Muscle of back (tissue), 13 donors: Measurements from ENCODE around the gene MIR17HG. TPM values are rescaled to one million over a fixed set of nuclear protein-coding genes. Genes with fewer than 3 reads are reported as not detected.
"Not testable (repeated sequence)": the region's sequence is repeated elsewhere in the genome, so short reads cannot be mapped to it uniquely, and the experiment has no call there.

Source experiments
- DNase-seq, 3 donors: peaks; one replicate each; pipeline versions ENCODE4 v3.0.0 to v3.0.0-alpha.2; 2013
- long read RNA-seq, 9 donors: transcript quantifications; one replicate each; lab custom pipeline, GENCODE V29; 2026
- polyA plus RNA-seq, 10 donors: library from polyadenylated mRNA; unstranded; fragments of 120-200 nt; gene quantifications; one replicate each; pipeline ENCODE4 v1.2.1, GENCODE V29; 2013; ENCODE audit not compliant: insufficient read length in 10 of 10

MIR17HG gene
- polyA plus RNA-seq: 1 to 10 TPM; 1.5 to 5.6 (median 3.0) TPM
- long read RNA-seq, donor 1: 0 reads
- long read RNA-seq, donor 2: 0 reads
- long read RNA-seq, donor 3: 0 reads
- long read RNA-seq, donor 4: 0 reads
- long read RNA-seq, donor 5: 0 reads
- long read RNA-seq, donor 6: 0 reads
- long read RNA-seq, donor 7: 0 reads
- long read RNA-seq, donor 8: 0 reads
- long read RNA-seq, donor 9: 0 reads

DNA sequence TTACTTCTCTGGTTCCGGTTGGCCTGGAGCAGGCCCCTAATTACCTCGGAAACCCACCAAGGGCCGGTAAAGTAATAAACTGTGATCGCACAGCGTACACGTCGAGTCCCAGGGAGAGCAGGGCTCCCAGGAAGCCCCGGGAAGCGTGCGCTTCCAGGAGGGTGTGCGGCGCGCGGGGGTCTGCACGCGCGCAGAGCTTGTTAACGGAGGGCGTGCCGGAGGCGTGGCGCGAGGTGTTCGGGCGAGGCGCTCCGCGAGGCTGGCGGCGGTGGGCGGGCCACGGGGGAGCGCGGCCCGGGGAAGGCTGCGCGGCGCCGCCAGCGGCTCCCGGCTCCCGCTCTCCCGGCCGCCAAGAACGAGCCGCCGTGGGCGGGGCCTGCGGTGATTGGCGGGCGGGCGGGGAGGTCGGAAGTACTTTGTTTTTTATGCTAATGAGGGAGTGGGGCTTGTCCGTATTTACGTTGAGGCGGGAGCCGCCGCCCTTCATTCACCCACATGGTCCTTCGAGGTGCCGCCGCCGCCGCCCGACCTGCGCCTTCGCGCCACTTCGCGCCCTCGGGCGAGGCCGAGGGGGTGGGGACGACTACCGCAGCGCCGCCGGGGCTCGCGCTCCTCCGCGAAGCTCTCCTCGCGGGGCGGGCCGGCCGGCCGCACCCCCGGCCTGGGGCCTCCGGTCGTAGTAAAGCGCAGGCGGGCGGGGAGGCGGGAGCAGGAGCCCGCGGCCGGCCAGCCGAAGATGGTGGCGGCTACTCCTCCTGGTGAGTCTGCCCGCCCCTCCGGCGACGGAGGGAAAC lies at the start of gene MIR17HG:
MIR17HG (plus strand) TSS at position 486 of the 794 bp plus-strand sequence.
- peak; percentile 89 to 96 (median 90) for DNase-seq

GRCh38 chr13:91298060-91298459 lies 49.4 kb upstream of the MIR17HG start:
- no peak for DNase-seq

DNA sequence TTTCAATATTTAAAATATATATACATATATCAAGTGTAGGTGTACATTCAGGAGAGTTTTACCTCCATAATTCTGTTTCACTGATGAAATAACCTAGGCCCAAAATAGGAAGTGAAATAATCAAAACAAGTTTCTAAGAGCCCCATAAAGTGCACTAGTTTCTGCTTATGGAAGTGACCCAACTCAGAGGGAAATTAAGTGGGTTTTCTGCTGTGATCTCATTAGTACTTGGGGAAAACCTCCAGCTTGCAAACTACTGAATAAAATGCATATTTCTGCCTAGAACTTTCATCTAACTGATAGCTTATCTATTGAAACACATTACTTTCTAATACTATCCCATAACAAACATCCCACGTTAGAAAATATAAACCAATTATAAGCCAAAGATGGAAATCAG lies 45.4 kb upstream of the MIR17HG start:
- DNase-seq: no peak

GRCh38 chr13:91303031-91303430 lies 44.5 kb upstream of the MIR17HG start:
- DNase-seq: no peak

- DNase-seq: peak; percentile 32 to 83 (median 59)
Observed at GRCh38 chr13:91304741-91305140, 42.7 kb upstream of the MIR17HG start.

GRCh38 chr13:91305652-91306051 lies 41.8 kb upstream of the MIR17HG start:
- DNase-seq: peak in 1 of 3 donors; percentile 7

DNA sequence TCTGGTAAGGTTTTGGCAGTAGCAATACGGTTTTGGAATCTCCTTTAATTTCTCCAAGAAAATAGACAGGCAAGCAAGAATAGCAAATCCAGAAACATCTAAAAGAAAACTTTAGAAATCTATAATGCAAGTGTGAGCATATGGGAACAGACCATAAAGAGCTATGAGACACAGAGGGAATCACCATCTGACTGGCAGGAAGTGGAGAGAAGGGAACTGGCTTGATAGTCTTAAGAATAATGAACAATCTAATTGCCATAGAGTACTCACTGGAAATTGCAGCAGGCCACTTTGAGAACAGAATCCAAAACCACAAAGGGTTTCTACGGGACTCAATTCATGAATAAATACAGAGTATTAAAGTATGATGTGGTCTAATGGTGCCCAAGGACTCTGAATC lies 39.6 kb upstream of the MIR17HG start:
- no peak for DNase-seq

DNA sequence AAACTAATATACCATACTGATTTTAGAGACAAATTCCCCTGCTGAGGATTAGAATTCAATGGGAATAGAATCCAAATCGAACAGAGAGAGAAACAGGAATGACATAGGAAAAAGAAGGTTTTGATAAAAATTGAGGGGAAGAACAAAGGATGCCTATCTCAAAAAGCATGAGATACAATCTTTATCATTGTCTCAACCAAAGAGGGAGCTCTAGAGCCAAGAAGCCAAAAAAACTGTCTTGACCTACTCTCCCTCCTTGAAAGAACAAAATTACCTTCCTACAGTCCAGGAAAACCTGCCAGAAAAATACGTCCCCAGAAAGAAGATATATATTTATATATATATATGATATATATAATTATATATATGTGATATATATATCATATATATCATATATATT lies 39.2 kb upstream of the MIR17HG start:
- no peak for DNase-seq

DNA sequence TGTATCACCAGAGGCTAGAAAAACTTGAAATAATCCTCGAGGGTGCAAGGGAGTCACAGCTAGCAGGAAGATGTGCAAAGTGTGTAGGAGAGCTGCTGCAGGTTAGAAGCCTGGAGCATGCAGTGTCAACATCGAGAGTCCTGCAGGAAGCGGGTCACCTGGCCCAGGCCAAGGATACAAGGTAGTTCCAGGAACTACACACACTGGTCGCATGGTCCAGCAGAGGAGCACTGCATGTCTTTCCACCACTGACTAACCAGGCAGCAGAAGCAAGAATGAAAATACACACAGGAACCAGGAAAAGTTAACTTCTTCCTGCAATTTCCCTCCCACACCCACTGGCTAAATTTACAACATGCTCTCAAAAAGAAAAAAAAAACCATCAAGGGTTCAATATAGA lies 36.0 kb upstream of the MIR17HG start:
- no peak for DNase-seq

- DNase-seq: no peak
Observed at GRCh38 chr13:91312324-91312723, 35.2 kb upstream of the MIR17HG start.

- DNase-seq: peak; percentile 9 to 36 (median 19)
Observed at GRCh38 chr13:91313103-91313502, 34.4 kb upstream of the MIR17HG start.

GRCh38 chr13:91313581-91313980 lies 33.9 kb upstream of the MIR17HG start:
- no peak for DNase-seq

DNA sequence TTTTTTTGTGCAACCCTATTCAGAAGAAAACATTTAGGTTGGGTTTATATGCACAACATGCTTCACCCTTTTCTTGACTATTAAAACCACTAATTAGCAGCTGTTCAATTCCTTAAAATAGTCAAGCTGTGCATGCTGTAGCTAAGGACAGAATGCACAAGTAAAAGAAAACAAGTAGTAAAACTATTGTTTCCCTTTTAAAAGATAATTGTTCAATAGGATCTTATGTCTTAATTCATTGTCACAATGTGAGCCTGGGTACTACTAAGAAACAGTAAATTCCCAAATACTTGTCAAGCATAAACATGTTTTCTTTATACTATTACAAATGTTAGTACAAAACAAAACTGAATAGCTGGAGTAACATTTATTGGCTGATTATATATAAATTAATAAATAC lies 32.6 kb upstream of the MIR17HG start:
- no peak for DNase-seq

GRCh38 chr13:91318886-91319285 lies 28.6 kb upstream of the MIR17HG start:
- no peak for DNase-seq

GRCh38 chr13:91319996-91320395 lies 27.5 kb upstream of the MIR17HG start:
- DNase-seq: no peak

- DNase-seq: not testable (repeated sequence)
Observed at GRCh38 chr13:91320990-91321389, 26.5 kb upstream of the MIR17HG start.

DNA sequence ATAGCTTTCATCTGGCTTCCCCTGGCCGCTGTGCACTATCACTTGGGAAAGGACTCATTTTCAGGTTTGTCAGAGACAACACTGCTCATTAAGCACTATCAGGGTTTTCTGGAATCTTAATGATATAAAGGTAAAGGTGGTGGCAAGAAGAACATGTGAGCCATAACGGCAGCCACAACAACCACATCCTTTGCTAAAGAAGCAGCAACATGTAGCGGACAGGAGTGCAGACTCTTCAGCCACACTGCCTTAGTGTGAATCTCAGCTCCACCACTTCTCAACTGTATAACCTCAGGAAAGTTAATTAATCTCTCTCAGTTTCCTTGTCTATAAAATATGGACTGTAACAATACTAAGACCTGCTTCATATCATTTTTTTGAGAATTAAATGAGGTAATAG lies 24.1 kb upstream of the MIR17HG start:
- no peak for DNase-seq

DNA sequence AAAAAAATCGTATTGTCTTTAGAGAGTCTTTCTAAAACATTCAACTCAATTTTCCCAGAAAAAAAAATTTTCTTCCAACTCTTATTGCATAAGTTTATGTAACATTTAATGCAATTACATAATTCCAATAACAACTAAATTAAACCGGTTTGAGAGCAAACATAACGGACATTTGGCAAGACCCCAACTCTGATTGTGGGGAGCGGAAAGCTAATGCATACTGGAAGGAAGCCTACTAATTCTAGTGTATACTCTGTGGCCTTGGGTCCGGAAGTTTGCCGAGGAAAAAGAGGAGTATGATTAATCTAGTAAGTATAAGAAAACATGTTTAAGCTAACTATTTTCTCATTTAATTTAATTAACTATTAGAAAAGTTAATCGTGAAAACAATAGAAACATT lies 21.3 kb upstream of the MIR17HG start:
- peak in 1 of 3 donors; percentile 14 for DNase-seq

GRCh38 chr13:91328726-91329125 lies 18.8 kb upstream of the MIR17HG start:
- DNase-seq: no peak

DNA sequence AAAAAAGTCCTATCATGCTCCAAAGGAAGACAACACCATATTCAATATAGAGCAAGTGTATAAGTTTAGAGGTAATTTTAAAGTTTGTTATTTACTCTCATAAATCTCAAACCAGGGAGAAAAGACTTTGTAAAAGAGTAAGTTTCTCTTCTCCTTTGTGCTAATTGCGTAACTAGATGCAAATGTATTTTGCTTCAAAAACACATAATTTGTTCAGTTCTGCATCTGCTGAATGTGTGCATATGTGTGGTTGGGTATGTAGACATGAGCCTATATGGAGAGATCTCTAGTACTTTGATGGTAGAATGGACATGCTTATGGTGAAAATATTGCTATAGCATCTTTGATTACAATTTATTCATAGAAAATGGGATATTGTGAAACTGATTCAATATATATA lies 17.8 kb upstream of the MIR17HG start:
- no peak for DNase-seq

- no peak for DNase-seq
Observed at GRCh38 chr13:91331047-91331915, 16.2 kb upstream of the MIR17HG start.

DNA sequence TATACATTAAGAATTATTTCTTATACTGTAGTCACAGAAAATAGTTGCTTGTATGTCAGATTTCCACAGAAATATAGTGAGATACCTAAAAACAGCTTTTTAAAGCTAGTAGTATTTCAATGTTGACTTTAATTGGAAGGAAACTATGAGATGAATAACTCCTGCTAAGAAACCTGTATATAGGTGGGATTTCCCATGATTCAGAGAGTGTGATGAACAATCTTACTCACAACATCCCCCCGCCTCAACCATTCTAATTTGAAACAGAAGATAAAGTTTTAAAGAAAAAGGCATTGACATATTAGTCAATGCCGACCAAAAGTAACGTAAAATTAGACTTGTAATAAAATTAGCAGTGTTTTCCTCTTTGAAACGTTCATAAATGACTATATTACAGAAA lies 1.4 kb upstream of the MIR17HG start:
- DNase-seq: no peak

GRCh38 chr13:91346850-91347201 lies 661 bp upstream of the MIR17HG start:
- DNase-seq: peak in 1 of 3 donors; percentile 12
